SKM-1 (cell line): ENCODE results near the gene MLYCD.

Source experiments
- DNase-seq: peaks from one replicate; lab custom pipeline; 2025; ENCODE audit not compliant: unreplicated experiment; lab: John Stamatoyannopoulos, UW

The MLYCD gene

GRCh38 chr16:83954577-83955016, 55.7 kb downstream of the MLYCD start:
- DNase-seq = no peak

GRCh38 chr16:83955218-83956130, 56.6 kb downstream of the MLYCD start:
- DNase-seq = no peak

- peak; percentile 27 for DNase-seq
Measured at GRCh38 chr16:83956336-83957289, 57.7 kb downstream of the MLYCD start.

- no peak for DNase-seq
Measured at GRCh38 chr16:83957296-83957855, 58.5 kb downstream of the MLYCD start.

GRCh38 chr16:83958137-83958845, 59.4 kb downstream of the MLYCD start:
- no peak for DNase-seq

GRCh38 chr16:83958846-83959565, 60.1 kb downstream of the MLYCD start:
- no peak for DNase-seq

GRCh38 chr16:83959656-83960434, 60.9 kb downstream of the MLYCD start:
- DNase-seq = peak; percentile 64

GRCh38 chr16:83960521-83961249, 61.8 kb downstream of the MLYCD start:
- no peak for DNase-seq

- DNase-seq = no peak
Measured at GRCh38 chr16:83961591-83961990, 62.7 kb downstream of the MLYCD start.

- DNase-seq = no peak
Measured at GRCh38 chr16:83963277-83964119, 64.6 kb downstream of the MLYCD start.

GRCh38 chr16:83964684-83965443, 65.9 kb downstream of the MLYCD start:
- DNase-seq = no peak

GRCh38 chr16:83965444-83966152, 66.7 kb downstream of the MLYCD start:
- no peak for DNase-seq

- DNase-seq = no peak
Measured at GRCh38 chr16:83966153-83966696, 67.3 kb downstream of the MLYCD start.

GRCh38 chr16:83967091-83967490, 68.2 kb downstream of the MLYCD start:
- DNase-seq = no peak

- no peak for DNase-seq
Measured at GRCh38 chr16:83967838-83968305, 69.0 kb downstream of the MLYCD start, which contains the start of gene NECAB2. TSS of gene NECAB2 (plus strand) at chr16:83968244. CDS start at chr16:83968649, 405 bp downstream.
